A549 (cell line): ENCODE measurements around the gene CUL2. TPM values are rescaled to one million over a fixed set of nuclear protein-coding genes. Genes with fewer than 3 reads are reported as not detected.
A peak's percentile ranks its signal among the peaks of the same experiment; 100 is the strongest.

Experiments
- ATAC-seq, 2 experiments: fragments of 200-7000 bp in 1 of 2; fragments of >200 bp in 1 of 2; cut with Nextera tagmentation in 1 of 2; cut with Tn5 transposase in 1 of 2; 3 replicates each; pipeline versions ENCODE4 v1.8.0 to v1.9.1; 2018 to 2020; ENCODE audit warnings: mild to moderate bottlenecking in 1 of 2, moderate library complexity in 1 of 2
- CTCF ChIA-PET: fragments of 300-600 bp; sonication (Branson Sonifier 250); formaldehyde crosslinking; extraction: SDS; loops from one replicate; lab custom pipeline; 2021; ENCODE audit warnings: antibody characterized with exemption, inconsistent platforms; lab: Yijun Ruan, JAX
- POLR2A ChIA-PET: fragments of 350-600 bp; formaldehyde crosslinking; extraction: SDS; loops from one replicate; lab custom pipeline; 2021; ENCODE audit warnings: antibody characterized with exemption, inconsistent platforms; lab: Yijun Ruan, JAX
- DNase-seq, 2 experiments: peaks; one replicate each; pipeline versions ENCODE4 v3.0.0 to v3.0.0-alpha.2; 2011 to 2016; ENCODE audit warnings: low read depth in 1 of 2, low spot score in 1 of 2
- FAIRE-seq: peaks from 2 replicates; lab custom pipeline; 2011; peaks lifted over from hg19 to GRCh38; lab: Jason Lieb, UNC
- H3K27ac ChIP-seq, 2 experiments: fragments of >200 bp; sonication (Bioruptor Twin); formaldehyde crosslinking; 3 replicates each; pipeline ENCODE4 v1.5.1; 2016 to 2017
- H3K4me1 ChIP-seq: fragments of >200 bp; sonication (Bioruptor Twin); formaldehyde crosslinking; 3 replicates; pipeline ENCODE4 v1.6.1; 2016
- H3K4me2 ChIP-seq: fragments of >200 bp; sonication (Bioruptor Twin); formaldehyde crosslinking; 3 replicates; pipeline ENCODE4 v1.6.1; 2016
- H3K4me3 ChIP-seq: fragments of >200 bp; sonication (Bioruptor Twin); formaldehyde crosslinking; 3 replicates; pipeline ENCODE4 v1.5.1; 2016
- H3K9me3 ChIP-seq: fragments of >200 bp; sonication (Bioruptor Twin); formaldehyde crosslinking; 3 replicates; pipeline ENCODE4 v1.6.1; 2016
- BCL3 ChIP-seq: fragments of >200 bp; sonication (Bioruptor Twin); formaldehyde crosslinking; IDR thresholded peaks from 3 replicates; pipeline ENCODE4 v1.6.1; 2016
- BHLHE40 ChIP-seq: IDR thresholded peaks from 2 replicates; pipeline ENCODE4 v1.6.1; 2012; ENCODE audit warnings: low read depth, low read length, inconsistent platforms
- CBX8 ChIP-seq: fragments of 200-600 bp; sonication (generic); IDR thresholded peaks from 2 replicates; pipeline ENCODE4 v1.6.1; 2016
- CEBPB ChIP-seq, 2 experiments: fragments of >200 bp in 1 of 2; sonication (Bioruptor Twin) in 1 of 2; formaldehyde crosslinking in 1 of 2; IDR thresholded peaks; 2 replicates each; pipeline ENCODE4 v1.6.1; 2012 to 2016
- CHD4 ChIP-seq: fragments of 200-600 bp; sonication (generic); IDR thresholded peaks from 2 replicates; pipeline ENCODE4 v1.6.1; 2016; ENCODE audit warnings: antibody characterized with exemption, mild to moderate bottlenecking, borderline replicate concordance
- EP300 ChIP-seq, 2 experiments: fragments of >200 bp; sonication (Bioruptor Twin); formaldehyde crosslinking; IDR thresholded peaks; 2 replicates in 1 of 2; 3 replicates in 1 of 2; pipeline ENCODE4 v1.6.1; 2016 to 2017
- ESRRA ChIP-seq: fragments of 150-350 bp; IDR thresholded peaks from 2 replicates; pipeline ENCODE4 v1.6.1; 2014; ENCODE audit warnings: mild to moderate bottlenecking, low read length, borderline replicate concordance
- HEYL ChIP-seq: fragments of 250-450 bp; sonication (Bioruptor Pico); IDR thresholded peaks from 2 replicates; pipeline ENCODE4 v1.8.0; 2021; ENCODE audit warnings: mild to moderate bottlenecking, moderate library complexity
- HOXA7 ChIP-seq: fragments of 250-450 bp; sonication (Bioruptor Pico); IDR thresholded peaks from 2 replicates; pipeline ENCODE4 v1.5.0; 2020; ENCODE audit warnings: mild to moderate bottlenecking, moderate library complexity
- HOXB13 ChIP-seq: fragments of 250-450 bp; sonication (Bioruptor Pico); IDR thresholded peaks from 2 replicates; pipeline ENCODE4 v1.5.0; 2020; ENCODE audit warnings: low read depth, mild to moderate bottlenecking, moderate library complexity
- HOXB5 ChIP-seq: fragments of 250-450 bp; sonication (Bioruptor Pico); IDR thresholded peaks from 2 replicates; pipeline ENCODE4 v1.5.0; 2020; ENCODE audit warnings: mild to moderate bottlenecking, moderate library complexity
- JUN ChIP-seq, 2 experiments: fragments of >200 bp; sonication (Bioruptor Twin); formaldehyde crosslinking; IDR thresholded peaks; 2 replicates in 1 of 2; 3 replicates in 1 of 2; pipeline ENCODE4 v1.6.1; 2016 to 2017
- KDM1A ChIP-seq: fragments of 200-600 bp; sonication (generic); IDR thresholded peaks from 2 replicates; pipeline ENCODE4 v1.6.1; 2016; ENCODE audit warnings: low read depth, mild to moderate bottlenecking
- MAFK ChIP-seq: fragments of 450-650 bp; IDR thresholded peaks from 2 replicates; pipeline ENCODE4 v1.6.1; 2014; ENCODE audit not compliant: partially characterized antibody
- MAZ ChIP-seq: fragments of 150-350 bp; IDR thresholded peaks from 2 replicates; pipeline ENCODE4 v1.6.1; 2014; ENCODE audit warnings: antibody characterized with exemption, low read depth, low read length, borderline replicate concordance
- NFE2L2 ChIP-seq: fragments of 150-350 bp; conservative IDR thresholded peaks from 2 replicates; pipeline ENCODE4 v1.6.1; 2014; ENCODE audit warnings: low read length
- NPAS2 ChIP-seq: fragments of 250-450 bp; sonication (Bioruptor Pico); IDR thresholded peaks from 2 replicates; pipeline ENCODE4 v1.8.0; 2022; ENCODE audit warnings: mild to moderate bottlenecking, moderate library complexity, borderline replicate concordance
- NR3C1 ChIP-seq: fragments of >200 bp; sonication (Bioruptor Twin); formaldehyde crosslinking; IDR thresholded peaks from 3 replicates; pipeline ENCODE4 v1.6.1; 2017
- PBX3 ChIP-seq: IDR thresholded peaks from 2 replicates; pipeline ENCODE4 v1.6.1; 2012
- POLR2A ChIP-seq: IDR thresholded peaks from 2 replicates; pipeline ENCODE4 v1.6.1; 2012; ENCODE audit warnings: mild to moderate bottlenecking, low read length
- RARB ChIP-seq: fragments of 250-450 bp; sonication (Bioruptor Pico); IDR thresholded peaks from 2 replicates; pipeline ENCODE4 v1.8.0; 2021; ENCODE audit warnings: mild to moderate bottlenecking, moderate library complexity
- RCOR1 ChIP-seq: fragments of 150-350 bp; IDR thresholded peaks from 2 replicates; pipeline ENCODE4 v1.6.1; 2014; ENCODE audit warnings: antibody characterized with exemption, low read length, low read depth
- RNF2 ChIP-seq: fragments of 200-600 bp; sonication (generic); IDR thresholded peaks from 2 replicates; pipeline ENCODE4 v1.6.1; 2016; ENCODE audit warnings: low read depth, mild to moderate bottlenecking, antibody characterized with exemption, moderate library complexity, borderline replicate concordance
- TFCP2L1 ChIP-seq: fragments of 250-450 bp; sonication (Bioruptor Pico); IDR thresholded peaks from 2 replicates; pipeline ENCODE4 v1.5.0; 2021; ENCODE audit warnings: mild to moderate bottlenecking
- WGBS: methylation state at CpG from one replicate; pipeline ENCODE4 v1.1.6; 2017; ENCODE audit errors: missing lambda C conversion rate; 5-methylcytosine and 5-hydroxymethylcytosine counted together
- polyA plus RNA-seq, 4 experiments: library from polyadenylated mRNA; depleted of rRNA in 3 of 4; stranded (reverse); fragments of >200 nt; fragmentation: RNase III in 1 of 4; extraction: RNeasy Plus Mini Kit Qiagen cat#74134 plus additional on column Dnase treatment in 1 of 4; gene quantifications; 2 replicates in 3 of 4; 3 replicates in 1 of 4; pipeline ENCODE4 v1.2.3, GENCODE V29; 2011 to 2017
- TF ChIP-seq, protein P1 (sequence below): fragments of 150-350 bp; IDR thresholded peaks from 2 replicates; pipeline ENCODE4 v1.6.1; 2014; ENCODE audit warnings: low read depth, mild to moderate bottlenecking, low read length

CUL2 gene
- polyA plus RNA-seq, 2 of the 4 experiments (the other 2 are of a cell fraction), result 26.8 to 35.1 TPM

- ATAC-seq, result peak in 1 of 2 experiments; percentile 33; a peak in 2 of 6 replicates
- WGBS, result 83% methylated on average over 9 of the region's 9 CpGs
- POLR2A ChIA-PET, result no interaction called here
- peak overlapping the region in 1 of 2 experiments; percentile 72; a peak in 3 of 6 replicates for H3K27ac ChIP-seq
- no peaks in the 10 kb centered on the region for H3K9me3 ChIP-seq
- peaks cover 43% of the 10 kb centered on the region for H3K4me1 ChIP-seq
- CTCF ChIA-PET, result interaction anchor here (3.1 kb wide), 1 partner anchor 14 kb away, joined by 23 read pairs; no protein-coding TSS in a partner anchor
- H3K4me2 ChIP-seq, result peak overlapping the region; percentile 4; the same call in 1 of the 3 replicates
- FAIRE-seq, result no peak
- TF ChIP-seq CEBPB (IDR thresholded peaks at IDR 0.05), result peak; percentile 28 to 64; a peak in 3 of 4 replicates
- TF ChIP-seq CBX8, result no peak
- no peak for DNase-seq
- H3K4me3 ChIP-seq, result no peak overlapping the region
These were observed 48.6 kb downstream of the CUL2 start for GRCh38 chr10:35041502-35041879.

- Histone ChIP-seq H3K4me2 (peak overlapping the region; percentile 4; the same call in 2 of the 3 replicates), H3K9me3 (no peaks in the 10 kb centered on the region), H3K4me3 (no peak overlapping the region), H3K27ac (peak overlapping the region in 1 of 2 experiments; percentile 72; a peak in 3 of 6 replicates), H3K4me1 (peaks cover 43% of the 10 kb centered on the region)
- TF ChIP-seq CHD4 (no peak), HOXA7 (CRISPR knock-in tag) (no peak), NPAS2 (CRISPR knock-in tag) (no peak), KDM1A (no peak), NR3C1 (no peak), MAZ (no peak), BHLHE40 (no peak), EP300 (IDR thresholded peaks at IDR 0.05) (no peak), HOXB5 (CRISPR knock-in tag) (no peak), RNF2 (no peak), POLR2A (no peak), HEYL (CRISPR knock-in tag) (no peak), NFE2L2 (no peak), BCL3 (no peak), TFCP2L1 (CRISPR knock-in tag) (no peak), ESRRA (no peak), RARB (CRISPR knock-in tag) (no peak)
- TF ChIP-seq, protein P1, sequence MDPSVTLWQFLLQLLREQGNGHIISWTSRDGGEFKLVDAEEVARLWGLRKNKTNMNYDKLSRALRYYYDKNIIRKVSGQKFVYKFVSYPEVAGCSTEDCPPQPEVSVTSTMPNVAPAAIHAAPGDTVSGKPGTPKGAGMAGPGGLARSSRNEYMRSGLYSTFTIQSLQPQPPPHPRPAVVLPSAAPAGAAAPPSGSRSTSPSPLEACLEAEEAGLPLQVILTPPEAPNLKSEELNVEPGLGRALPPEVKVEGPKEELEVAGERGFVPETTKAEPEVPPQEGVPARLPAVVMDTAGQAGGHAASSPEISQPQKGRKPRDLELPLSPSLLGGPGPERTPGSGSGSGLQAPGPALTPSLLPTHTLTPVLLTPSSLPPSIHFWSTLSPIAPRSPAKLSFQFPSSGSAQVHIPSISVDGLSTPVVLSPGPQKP, result no peak
- WGBS, result 85% methylated on average over 6 of the region's 6 CpGs
- DNase-seq (no peak), ATAC-seq (peak; percentile 49 to 72; a peak in 4 of 6 replicates), FAIRE-seq (no peak)
- ChIA-PET POLR2A (no interaction called here), CTCF (interaction anchor here (0.6 to 3.1 kb wide), 3 partner anchors 14 to 81 kb away, joined by 3 to 23 read pairs (median 3); no protein-coding TSS in a partner anchor)
These were observed 49.2 kb downstream of the CUL2 start for GRCh38 chr10:35040760-35041501.

GRCh38 chr10:35037104-35037503 is 53.0 kb downstream of the CUL2 start:
- ATAC-seq (no peak), FAIRE-seq (no peak), DNase-seq (no peak)
- Histone ChIP-seq H3K4me1 (peaks cover 15% of the 10 kb centered on the region), H3K27ac (no peak overlapping the region), H3K4me2 (no peak overlapping the region), H3K9me3 (no peaks in the 10 kb centered on the region), H3K4me3 (no peak overlapping the region)
- ChIA-PET CTCF (interaction anchor here (1.0 to 2.6 kb wide), 2 partner anchors 9 to 22 kb away, joined by 3 to 9 read pairs; no protein-coding TSS in a partner anchor), POLR2A (no interaction called here)
- no peak for TF ChIP-seq CHD4
- TF ChIP-seq, protein P1, result no peak
- TF ChIP-seq HOXB13, result no peak
- TF ChIP-seq JUN (IDR thresholded peaks at IDR 0.05), result no peak
- TF ChIP-seq BCL3, result no peak
- TF ChIP-seq CEBPB (IDR thresholded peaks at IDR 0.05), result no peak
- TF ChIP-seq MAFK, result no peak
- TF ChIP-seq EP300 (IDR thresholded peaks at IDR 0.05), result no peak
- no peak for TF ChIP-seq RCOR1
- TF ChIP-seq HOXB5 (CRISPR knock-in tag), result no peak
- TF ChIP-seq PBX3, result no peak
- TF ChIP-seq HOXA7 (CRISPR knock-in tag), result no peak
- 95% methylated on average over 4 of the region's 4 CpGs for WGBS
